ENCODE data around the gene UBE2QL1. TPM values are rescaled to one million over a fixed set of nuclear protein-coding genes. Genes with fewer than 3 reads are reported as not detected.

Gene UBE2QL1
- polyA plus RNA-seq, 2 of the 4 experiments (the other 2 are of a cell fraction) = 0.04 TPM

DNA sequence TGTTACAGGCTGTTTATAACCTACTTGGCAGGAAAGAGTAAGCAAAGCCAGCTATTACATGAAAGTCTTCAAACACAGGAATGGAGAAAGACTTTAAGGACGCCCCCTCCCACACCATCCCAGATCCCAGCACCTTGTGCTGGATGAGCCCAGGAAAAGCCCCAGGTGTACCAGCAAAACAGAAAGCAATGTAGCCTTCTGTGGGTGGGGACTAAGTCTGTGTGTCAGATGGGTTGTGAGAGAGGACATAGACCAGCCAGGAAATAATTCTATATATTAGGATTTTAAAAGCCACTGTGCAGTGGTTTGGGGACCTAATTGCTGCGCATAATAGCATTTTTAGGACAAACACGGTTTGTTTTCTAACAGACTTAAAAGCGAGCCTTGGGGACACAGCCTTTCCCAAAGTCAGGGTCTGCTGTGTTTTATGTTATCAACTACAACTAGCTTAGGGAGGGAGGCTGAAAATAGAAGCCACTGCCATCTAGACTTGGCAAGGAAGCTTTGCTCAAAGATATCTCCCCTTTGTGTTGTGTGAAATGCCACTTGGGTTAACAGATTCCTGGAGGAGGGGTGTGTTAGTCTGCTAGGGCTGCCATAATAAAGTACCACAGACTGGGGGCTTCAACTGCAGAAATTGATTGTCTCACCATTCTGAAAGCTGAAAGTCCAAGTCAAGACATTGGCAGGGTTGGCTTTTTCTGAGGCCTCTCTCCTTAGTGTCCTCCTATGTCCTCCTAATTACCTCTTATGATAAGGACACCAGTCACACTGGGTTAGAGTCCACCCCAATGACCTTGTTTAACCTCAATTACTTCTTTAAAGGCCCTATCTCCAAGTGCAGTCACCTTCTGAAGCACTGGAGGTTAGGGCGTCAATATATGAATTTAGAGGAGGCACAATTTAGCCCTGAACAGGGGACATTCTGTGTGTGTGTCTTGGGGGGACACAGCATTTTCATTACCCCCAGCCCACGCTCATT lies 17.2 kb upstream of the UBE2QL1 start:
- no peak for DNase-seq (ENCODE audit: low read depth in 1 of 2, low spot score in 1 of 2)
- Histone ChIP-seq H3K9me3 (peaks cover 2% of the 10 kb centered on the region; the same call in 1 of the 3 replicates), H3K4me1 (no peaks in the 10 kb centered on the region), H3K4me3 (no peak overlapping the region), H3K4me2 (no peak overlapping the region), H3K27ac (no peak overlapping the region)
- FAIRE-seq = no peak
- CTCF ChIA-PET = no interaction called here
- POLR2A ChIA-PET = no interaction called here
- no peak for ATAC-seq
- 25% methylated on average over 6 of the region's 6 CpGs for WGBS (ENCODE audit: missing lambda C conversion rate)
- TF ChIP-seq EP300 (IDR thresholded peaks at IDR 0.05) = no peak

DNA sequence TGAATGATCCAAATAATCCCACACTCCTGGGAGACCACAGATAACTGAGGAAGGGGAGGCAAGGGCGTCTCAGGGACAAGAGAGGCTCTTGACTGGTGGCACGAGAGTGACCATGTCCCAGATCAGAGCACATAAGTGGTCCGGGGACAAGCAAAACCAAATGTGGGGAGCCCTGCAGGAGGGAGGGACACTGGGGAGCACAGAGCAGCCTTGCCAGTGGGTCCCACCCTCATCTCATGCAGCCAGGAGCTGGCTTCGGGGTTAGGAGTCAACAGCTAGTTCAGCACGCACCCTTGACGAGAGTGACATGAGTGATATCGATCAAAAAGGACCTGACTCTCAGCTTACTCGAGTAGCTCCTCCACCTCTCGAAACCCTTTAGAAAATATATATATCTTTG lies 16.5 kb upstream of the UBE2QL1 start:
- ChIA-PET POLR2A (no interaction called here), CTCF (interaction anchor here (0.8 kb wide), 1 partner anchor 546 kb away, joined by 3 read pairs; no protein-coding TSS in a partner anchor)
- no peak overlapping the region for H3K27ac ChIP-seq
- peaks cover 2% of the 10 kb centered on the region; the same call in 1 of the 3 replicates for H3K9me3 ChIP-seq
- ATAC-seq (no peak), FAIRE-seq (no peak), DNase-seq (ENCODE audit: low read depth in 1 of 2, low spot score in 1 of 2) (no peak)
- WGBS (ENCODE audit: missing lambda C conversion rate) = 23% methylated on average over 9 of the region's 9 CpGs
- no peak overlapping the region for H3K4me3 ChIP-seq
- no peaks in the 10 kb centered on the region for H3K4me1 ChIP-seq
- TF ChIP-seq CEBPB (IDR thresholded peaks at IDR 0.05) (no peak), PHF8 (IDR thresholded peaks at IDR 0.05; ENCODE audit: borderline replicate concordance, low read depth) (no peak)
- H3K4me2 ChIP-seq = no peak overlapping the region

DNA sequence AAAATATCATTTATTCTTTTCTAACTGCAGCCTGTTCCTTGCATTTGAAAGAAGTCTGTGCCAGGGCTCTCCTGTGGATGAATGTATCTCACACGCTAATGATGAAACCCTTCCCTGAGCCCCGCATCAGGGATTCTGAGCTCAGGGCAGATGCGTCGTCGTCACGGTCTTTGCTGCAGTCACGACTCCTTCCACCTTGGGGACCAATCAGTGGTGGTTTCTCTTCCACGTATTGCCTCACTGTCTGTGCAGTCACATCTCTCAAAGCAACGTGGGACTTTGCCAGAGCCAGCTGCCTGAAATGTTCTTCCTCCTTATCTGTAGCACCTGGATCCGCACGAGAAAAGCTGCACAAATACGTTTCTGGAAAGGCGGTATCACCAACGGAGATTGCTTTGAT lies 13.9 kb upstream of the UBE2QL1 start:
- FAIRE-seq = no peak
- 24% methylated on average over 14 of the region's 14 CpGs for WGBS (ENCODE audit: missing lambda C conversion rate)
- H3K4me2 ChIP-seq = peak overlapping the region; percentile 25
- H3K9me3 ChIP-seq = peaks cover 5% of the 10 kb centered on the region; the same call in 2 of the 3 replicates
- CTCF ChIA-PET = interaction anchor here (0.7 to 2.4 kb wide), 6 partner anchors 12 to 938 kb away, joined by 3 to 6 read pairs (median 4); no protein-coding TSS in a partner anchor
- TF ChIP-seq, protein P1, sequence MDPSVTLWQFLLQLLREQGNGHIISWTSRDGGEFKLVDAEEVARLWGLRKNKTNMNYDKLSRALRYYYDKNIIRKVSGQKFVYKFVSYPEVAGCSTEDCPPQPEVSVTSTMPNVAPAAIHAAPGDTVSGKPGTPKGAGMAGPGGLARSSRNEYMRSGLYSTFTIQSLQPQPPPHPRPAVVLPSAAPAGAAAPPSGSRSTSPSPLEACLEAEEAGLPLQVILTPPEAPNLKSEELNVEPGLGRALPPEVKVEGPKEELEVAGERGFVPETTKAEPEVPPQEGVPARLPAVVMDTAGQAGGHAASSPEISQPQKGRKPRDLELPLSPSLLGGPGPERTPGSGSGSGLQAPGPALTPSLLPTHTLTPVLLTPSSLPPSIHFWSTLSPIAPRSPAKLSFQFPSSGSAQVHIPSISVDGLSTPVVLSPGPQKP (IDR thresholded peaks at IDR 0.05; ENCODE audit: low read depth, low read length) = no peak
- TF ChIP-seq MYC (IDR thresholded peaks at IDR 0.05; ENCODE audit: borderline replicate concordance, low read length) = no peak
- TF ChIP-seq, protein P2, sequence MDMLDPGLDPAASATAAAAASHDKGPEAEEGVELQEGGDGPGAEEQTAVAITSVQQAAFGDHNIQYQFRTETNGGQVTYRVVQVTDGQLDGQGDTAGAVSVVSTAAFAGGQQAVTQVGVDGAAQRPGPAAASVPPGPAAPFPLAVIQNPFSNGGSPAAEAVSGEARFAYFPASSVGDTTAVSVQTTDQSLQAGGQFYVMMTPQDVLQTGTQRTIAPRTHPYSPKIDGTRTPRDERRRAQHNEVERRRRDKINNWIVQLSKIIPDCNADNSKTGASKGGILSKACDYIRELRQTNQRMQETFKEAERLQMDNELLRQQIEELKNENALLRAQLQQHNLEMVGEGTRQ (IDR thresholded peaks at IDR 0.05) = no peak
- TF ChIP-seq NPAS2 (CRISPR knock-in tag; IDR thresholded peaks at IDR 0.05; ENCODE audit: borderline replicate concordance) = no peak
- TF ChIP-seq JUN (IDR thresholded peaks at IDR 0.05) = no peak
- TF ChIP-seq, protein P3, sequence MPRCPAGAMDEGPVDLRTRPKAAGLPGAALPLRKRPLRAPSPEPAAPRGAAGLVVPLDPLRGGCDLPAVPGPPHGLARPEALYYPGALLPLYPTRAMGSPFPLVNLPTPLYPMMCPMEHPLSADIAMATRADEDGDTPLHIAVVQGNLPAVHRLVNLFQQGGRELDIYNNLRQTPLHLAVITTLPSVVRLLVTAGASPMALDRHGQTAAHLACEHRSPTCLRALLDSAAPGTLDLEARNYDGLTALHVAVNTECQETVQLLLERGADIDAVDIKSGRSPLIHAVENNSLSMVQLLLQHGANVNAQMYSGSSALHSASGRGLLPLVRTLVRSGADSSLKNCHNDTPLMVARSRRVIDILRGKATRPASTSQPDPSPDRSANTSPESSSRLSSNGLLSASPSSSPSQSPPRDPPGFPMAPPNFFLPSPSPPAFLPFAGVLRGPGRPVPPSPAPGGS (IDR thresholded peaks at IDR 0.05) = no peak
- no peak for TF ChIP-seq CBX8 (IDR thresholded peaks at IDR 0.05)
- TF ChIP-seq, protein P4, sequence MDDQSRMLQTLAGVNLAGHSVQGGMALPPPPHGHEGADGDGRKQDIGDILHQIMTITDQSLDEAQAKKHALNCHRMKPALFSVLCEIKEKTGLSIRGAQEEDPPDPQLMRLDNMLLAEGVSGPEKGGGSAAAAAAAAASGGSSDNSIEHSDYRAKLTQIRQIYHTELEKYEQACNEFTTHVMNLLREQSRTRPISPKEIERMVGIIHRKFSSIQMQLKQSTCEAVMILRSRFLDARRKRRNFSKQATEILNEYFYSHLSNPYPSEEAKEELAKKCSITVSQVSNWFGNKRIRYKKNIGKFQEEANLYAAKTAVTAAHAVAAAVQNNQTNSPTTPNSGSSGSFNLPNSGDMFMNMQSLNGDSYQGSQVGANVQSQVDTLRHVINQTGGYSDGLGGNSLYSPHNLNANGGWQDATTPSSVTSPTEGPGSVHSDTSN (IDR thresholded peaks at IDR 0.05) = no peak
- no peak for TF ChIP-seq RFX5 (IDR thresholded peaks at IDR 0.05)
- TF ChIP-seq, protein P5, sequence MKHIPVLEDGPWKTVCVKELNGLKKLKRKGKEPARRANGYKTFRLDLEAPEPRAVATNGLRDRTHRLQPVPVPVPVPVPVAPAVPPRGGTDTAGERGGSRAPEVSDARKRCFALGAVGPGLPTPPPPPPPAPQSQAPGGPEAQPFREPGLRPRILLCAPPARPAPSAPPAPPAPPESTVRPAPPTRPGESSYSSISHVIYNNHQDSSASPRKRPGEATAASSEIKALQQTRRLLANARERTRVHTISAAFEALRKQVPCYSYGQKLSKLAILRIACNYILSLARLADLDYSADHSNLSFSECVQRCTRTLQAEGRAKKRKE (CRISPR knock-in tag; IDR thresholded peaks at IDR 0.05; ENCODE audit: low read depth) = no peak
- no peak for TF ChIP-seq ZNF302 (CRISPR knock-in tag; IDR thresholded peaks at IDR 0.05)
- no peak overlapping the region for H3K27ac ChIP-seq
- H3K4me1 ChIP-seq = no peaks in the 10 kb centered on the region
- peak in 1 of 2 experiments; percentile 40; a peak in 2 of 6 replicates for ATAC-seq
- POLR2A ChIA-PET = no interaction called here
- H3K4me3 ChIP-seq = no peak overlapping the region
- no peak for DNase-seq (ENCODE audit: low read depth in 1 of 2, low spot score in 1 of 2)
